ENCODE data around the gene PDE6B.

GRCh38 chr4:712093-712492 lies 86.7 kb downstream of the PDE6B start:
- TF ChIP-seq CTCF (IDR thresholded peaks at IDR 0.05) (no peak), POLR2A (IDR thresholded peaks at IDR 0.05) (no peak), POLR2AphosphoS5 (IDR thresholded peaks at IDR 0.05) (no peak), EP300 (IDR thresholded peaks at IDR 0.05) (no peak)
